ENCODE results near the gene FGD6.

- TF ChIP-seq POLR2A (IDR thresholded peaks at IDR 0.05; ENCODE audit: low read depth, low read length) (no peak), POLR2AphosphoS5 (IDR thresholded peaks at IDR 0.05; ENCODE audit: low read depth, low read length) (no peak), TAF1 (IDR thresholded peaks at IDR 0.05; ENCODE audit: borderline replicate concordance, low read depth, low read length) (no peak)
These were observed 43.8 kb upstream of the FGD6 start for GRCh38 chr12:95261109-95261508.
